ENCODE measurements around the gene RGL1. TPM values are rescaled to one million over a fixed set of nuclear protein-coding genes. Genes with fewer than 3 reads are reported as not detected.

RGL1 gene
- total RNA-seq, 1 experiment from 2014 or later: 1.3 TPM

DNA sequence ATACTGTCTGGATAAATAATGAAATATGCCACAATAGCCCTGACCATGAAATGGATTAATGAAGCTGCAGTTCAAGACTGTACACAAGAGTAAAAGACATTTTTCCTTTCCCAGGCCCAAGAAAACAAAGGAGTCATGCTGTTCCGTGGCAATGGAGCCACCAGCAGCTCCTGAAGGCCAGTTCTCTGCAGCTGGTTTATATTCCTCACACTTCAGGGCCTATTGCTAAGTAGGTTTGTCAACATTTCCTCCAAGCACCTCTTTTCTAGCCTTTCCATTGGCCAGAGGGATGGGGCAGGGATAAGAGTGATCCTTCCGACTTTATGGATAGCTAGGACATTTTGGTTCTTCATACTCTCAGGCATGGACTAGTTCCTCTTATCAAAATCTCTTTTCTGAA, 24.2 kb upstream of the RGL1 start:
- Histone ChIP-seq H3K79me2 (ENCODE audit: insufficient read depth, low read length) (no peaks in the 10 kb centered on the region), H4K20me1 (ENCODE audit: insufficient read depth) (no peaks in the 10 kb centered on the region), H3K36me3 (ENCODE audit: control insufficient read depth in 1 of 2, insufficient read depth in 2 of 2, low read length in 2 of 2) (no peaks in the 10 kb centered on the region), H3K9ac (ENCODE audit: low read length) (no peak overlapping the region), H3K4me1 (ENCODE audit: control insufficient read depth in 1 of 2, insufficient read depth in 2 of 2, low read length in 2 of 2) (no peaks in the 10 kb centered on the region), H3K9me3 (ENCODE audit: control insufficient read depth in 1 of 2, insufficient read depth in 1 of 2, low read depth in 1 of 2, low read length in 2 of 2) (no peaks in the 10 kb centered on the region), H3K4me2 (ENCODE audit: low read length) (no peak overlapping the region), H3K27me3 (ENCODE audit: insufficient read depth, low read length) (no peaks in the 10 kb centered on the region), H3K9me2 (ENCODE audit: insufficient read depth) (no peaks in the 10 kb centered on the region), H2AFZ (ENCODE audit: low read depth, low read length, poor library complexity, severe bottlenecking) (no peak overlapping the region), H3K27ac (ENCODE audit: low read depth, low read length) (no peak overlapping the region), H3K4me3 (replicated peaks in 1 of 2; ENCODE audit: low read depth in 1 of 2, low read length in 2 of 2) (no peak overlapping the region)
- BruUV-seq (replicated peaks): no TSS peak
- ATAC-seq (no peak), DNase-seq (ENCODE audit: low read depth, low spot score) (no peak)
- intact Hi-C loops (cut with micrococcal nuclease): no loop called here
- RAD21 ChIA-PET (ENCODE audit: low non-redundant PET in 1 of 2, low total read pairs in 2 of 2, uncharacterized antibody in 2 of 2, unreplicated experiment in 2 of 2): no interaction called here
- TF ChIP-seq POLR2AphosphoS5 (IDR thresholded peaks at IDR 0.05; ENCODE audit: low read depth, low read length) (no peak), EZH2 (IDR thresholded peaks at IDR 0.05) (no peak), RAD21 (IDR thresholded peaks at IDR 0.05; ENCODE audit: low read depth) (no peak), CBX3 (IDR thresholded peaks at IDR 0.05; ENCODE audit: low read depth) (no peak), YY1 (IDR thresholded peaks at IDR 0.05; ENCODE audit: extremely low read depth, insufficient replicate concordance, low read depth, low read length) (no peak), ELF1 (IDR thresholded peaks at IDR 0.05; ENCODE audit: borderline replicate concordance, low read depth) (no peak), SRF (IDR thresholded peaks at IDR 0.05; ENCODE audit: low read depth) (no peak), CEBPB (IDR thresholded peaks at IDR 0.05; ENCODE audit: low read depth) (no peak), SIN3A (IDR thresholded peaks at IDR 0.05; ENCODE audit: low read depth) (no peak), SP1 (IDR thresholded peaks at IDR 0.05; ENCODE audit: low read depth) (no peak)
- TF ChIP-seq, protein P1, sequence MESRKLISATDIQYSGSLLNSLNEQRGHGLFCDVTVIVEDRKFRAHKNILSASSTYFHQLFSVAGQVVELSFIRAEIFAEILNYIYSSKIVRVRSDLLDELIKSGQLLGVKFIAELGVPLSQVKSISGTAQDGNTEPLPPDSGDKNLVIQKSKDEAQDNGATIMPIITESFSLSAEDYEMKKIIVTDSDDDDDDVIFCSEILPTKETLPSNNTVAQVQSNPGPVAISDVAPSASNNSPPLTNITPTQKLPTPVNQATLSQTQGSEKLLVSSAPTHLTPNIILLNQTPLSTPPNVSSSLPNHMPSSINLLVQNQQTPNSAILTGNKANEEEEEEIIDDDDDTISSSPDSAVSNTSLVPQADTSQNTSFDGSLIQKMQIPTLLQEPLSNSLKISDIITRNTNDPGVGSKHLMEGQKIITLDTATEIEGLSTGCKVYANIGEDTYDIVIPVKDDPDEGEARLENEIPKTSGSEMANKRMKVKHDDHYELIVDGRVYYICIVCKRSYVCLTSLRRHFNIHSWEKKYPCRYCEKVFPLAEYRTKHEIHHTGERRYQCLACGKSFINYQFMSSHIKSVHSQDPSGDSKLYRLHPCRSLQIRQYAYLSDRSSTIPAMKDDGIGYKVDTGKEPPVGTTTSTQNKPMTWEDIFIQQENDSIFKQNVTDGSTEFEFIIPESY (IDR thresholded peaks at IDR 0.05; ENCODE audit: extremely low read depth, insufficient replicate concordance, low read length): no peak
- TF ChIP-seq, protein P2, sequence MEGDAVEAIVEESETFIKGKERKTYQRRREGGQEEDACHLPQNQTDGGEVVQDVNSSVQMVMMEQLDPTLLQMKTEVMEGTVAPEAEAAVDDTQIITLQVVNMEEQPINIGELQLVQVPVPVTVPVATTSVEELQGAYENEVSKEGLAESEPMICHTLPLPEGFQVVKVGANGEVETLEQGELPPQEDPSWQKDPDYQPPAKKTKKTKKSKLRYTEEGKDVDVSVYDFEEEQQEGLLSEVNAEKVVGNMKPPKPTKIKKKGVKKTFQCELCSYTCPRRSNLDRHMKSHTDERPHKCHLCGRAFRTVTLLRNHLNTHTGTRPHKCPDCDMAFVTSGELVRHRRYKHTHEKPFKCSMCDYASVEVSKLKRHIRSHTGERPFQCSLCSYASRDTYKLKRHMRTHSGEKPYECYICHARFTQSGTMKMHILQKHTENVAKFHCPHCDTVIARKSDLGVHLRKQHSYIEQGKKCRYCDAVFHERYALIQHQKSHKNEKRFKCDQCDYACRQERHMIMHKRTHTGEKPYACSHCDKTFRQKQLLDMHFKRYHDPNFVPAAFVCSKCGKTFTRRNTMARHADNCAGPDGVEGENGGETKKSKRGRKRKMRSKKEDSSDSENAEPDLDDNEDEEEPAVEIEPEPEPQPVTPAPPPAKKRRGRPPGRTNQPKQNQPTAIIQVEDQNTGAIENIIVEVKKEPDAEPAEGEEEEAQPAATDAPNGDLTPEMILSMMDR (IDR thresholded peaks at IDR 0.05 in 2 of 3, conservative IDR thresholded peaks at IDR 0.05 in 1 of 3; ENCODE audit: borderline replicate concordance in 1 of 3, insufficient read depth in 1 of 3, low read depth in 2 of 3, low read length in 2 of 3): no peak
- TF ChIP-seq, protein P3, sequence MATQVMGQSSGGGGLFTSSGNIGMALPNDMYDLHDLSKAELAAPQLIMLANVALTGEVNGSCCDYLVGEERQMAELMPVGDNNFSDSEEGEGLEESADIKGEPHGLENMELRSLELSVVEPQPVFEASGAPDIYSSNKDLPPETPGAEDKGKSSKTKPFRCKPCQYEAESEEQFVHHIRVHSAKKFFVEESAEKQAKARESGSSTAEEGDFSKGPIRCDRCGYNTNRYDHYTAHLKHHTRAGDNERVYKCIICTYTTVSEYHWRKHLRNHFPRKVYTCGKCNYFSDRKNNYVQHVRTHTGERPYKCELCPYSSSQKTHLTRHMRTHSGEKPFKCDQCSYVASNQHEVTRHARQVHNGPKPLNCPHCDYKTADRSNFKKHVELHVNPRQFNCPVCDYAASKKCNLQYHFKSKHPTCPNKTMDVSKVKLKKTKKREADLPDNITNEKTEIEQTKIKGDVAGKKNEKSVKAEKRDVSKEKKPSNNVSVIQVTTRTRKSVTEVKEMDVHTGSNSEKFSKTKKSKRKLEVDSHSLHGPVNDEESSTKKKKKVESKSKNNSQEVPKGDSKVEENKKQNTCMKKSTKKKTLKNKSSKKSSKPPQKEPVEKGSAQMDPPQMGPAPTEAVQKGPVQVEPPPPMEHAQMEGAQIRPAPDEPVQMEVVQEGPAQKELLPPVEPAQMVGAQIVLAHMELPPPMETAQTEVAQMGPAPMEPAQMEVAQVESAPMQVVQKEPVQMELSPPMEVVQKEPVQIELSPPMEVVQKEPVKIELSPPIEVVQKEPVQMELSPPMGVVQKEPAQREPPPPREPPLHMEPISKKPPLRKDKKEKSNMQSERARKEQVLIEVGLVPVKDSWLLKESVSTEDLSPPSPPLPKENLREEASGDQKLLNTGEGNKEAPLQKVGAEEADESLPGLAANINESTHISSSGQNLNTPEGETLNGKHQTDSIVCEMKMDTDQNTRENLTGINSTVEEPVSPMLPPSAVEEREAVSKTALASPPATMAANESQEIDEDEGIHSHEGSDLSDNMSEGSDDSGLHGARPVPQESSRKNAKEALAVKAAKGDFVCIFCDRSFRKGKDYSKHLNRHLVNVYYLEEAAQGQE (IDR thresholded peaks at IDR 0.05; ENCODE audit: low read depth): no peak
- POLR2A ChIA-PET: no interaction called here
- CTCF ChIA-PET: no interaction called here
